ENCODE results near the gene PADI3. TPM values are rescaled to one million over a fixed set of nuclear protein-coding genes. Genes with fewer than 3 reads are reported as not detected.

Gene PADI3
- total and polyA plus RNA-seq, 2 of the 13 experiments (the other 11 are each of a cell fraction or from before 2014, with no cell fraction given), result not detected

GRCh38 chr1:17306921-17307320 lies 58.0 kb downstream of the PADI3 start:
- intact Hi-C loops (cut with micrococcal nuclease; ENCODE audit: unreplicated experiment), result no loop called here
- FAIRE-seq (no peak), ATAC-seq (no peak), DNase-seq (ENCODE audit: low spot score) (no peak)
- no peaks in the 10 kb centered on the region for H3K4me1 ChIP-seq (ENCODE audit: insufficient read depth, low read length)
- H3K9me3 ChIP-seq (ENCODE audit: low read length), result no peaks in the 10 kb centered on the region
- H3K27ac ChIP-seq (ENCODE audit: extremely low read length, insufficient read depth, low read length), result no peak overlapping the region
- TF ChIP-seq ASH2L (IDR thresholded peaks at IDR 0.05; ENCODE audit: insufficient read length, low read depth, low read length) (no peak), ZSCAN30 (CRISPR knock-in tag; IDR thresholded peaks at IDR 0.05) (no peak), ZFP90 (CRISPR knock-in tag; IDR thresholded peaks at IDR 0.05; ENCODE audit: borderline replicate concordance) (no peak), ELF4 (CRISPR knock-in tag; IDR thresholded peaks at IDR 0.05; ENCODE audit: borderline replicate concordance) (no peak), IKZF5 (CRISPR knock-in tag; IDR thresholded peaks at IDR 0.05) (no peak), ZNF770 (CRISPR knock-in tag; IDR thresholded peaks at IDR 0.05) (no peak), ZNF775 (CRISPR knock-in tag; IDR thresholded peaks at IDR 0.05; ENCODE audit: borderline replicate concordance) (no peak), POLR2AphosphoS5 (IDR thresholded peaks at IDR 0.05; ENCODE audit: low read depth, low read length) (no peak)
- no peaks in the 10 kb centered on the region for H3K36me3 ChIP-seq (replicated peaks in 1 of 2; ENCODE audit: control insufficient read depth in 1 of 2, insufficient read depth in 2 of 2, low read length in 2 of 2)
- no peak overlapping the region for H3K4me3 ChIP-seq (replicated peaks in 1 of 3; ENCODE audit: insufficient read depth in 1 of 3, low read depth in 2 of 3, low read length in 3 of 3)
- H4K20me1 ChIP-seq (ENCODE audit: insufficient read depth, low read length), result no peaks in the 10 kb centered on the region
- in situ Hi-C loops (cut with HindIII; ENCODE audit: extremely low pct_ligation_motif_present, low pct_unique_long_range_greater_than_20kb), result no loop called here
- H3K9ac ChIP-seq (ENCODE audit: insufficient read depth, low read depth, low read length), result no peak overlapping the region
- no peak overlapping the region for H2AFZ ChIP-seq (ENCODE audit: low read length)
- ChIA-PET POLR2A (no interaction called here), CTCF (ENCODE audit: low intra/inter-chr PET ratio, low total read pairs) (no interaction called here)
- no peak overlapping the region for H3K4me2 ChIP-seq (ENCODE audit: low read depth, low read length)
- WGBS (ENCODE audit: low lambda C conversion rate), result 21% methylated on average over 5 of the region's 6 CpGs
- no peaks in the 10 kb centered on the region for H3K79me2 ChIP-seq (ENCODE audit: insufficient read depth, low read length)
- H3K27me3 ChIP-seq (ENCODE audit: control insufficient read depth in 1 of 2, insufficient read depth in 2 of 2, low read length in 2 of 2), result peaks cover 0 to 3% of the 10 kb centered on the region in 2 experiments; a peak in 2 of 5 replicates
- BruUV-seq (replicated peaks), result no TSS peak

All from HepG2 (cell line).